Liver (tissue), 3 donors: Measurements from ENCODE around the gene ERGIC1.

ENCODE experiments used
- FOXA1 ChIP-seq: IDR thresholded peaks from 2 replicates; pipeline ENCODE4 v1.6.1; 2016; ENCODE audit warnings: antibody characterized with exemption
- GABPA ChIP-seq, 2 donors: IDR thresholded peaks in 1 of 2; conservative IDR thresholded peaks in 1 of 2; 2 replicates each; pipeline ENCODE4 v1.6.1; 2016; ENCODE audit warnings: antibody characterized with exemption in 2 of 2, mild to moderate bottlenecking in 1 of 2, moderate library complexity in 1 of 2
- JUND ChIP-seq, 2 donors: IDR thresholded peaks; 2 replicates each; pipeline ENCODE4 v1.6.1; 2016; ENCODE audit warnings: antibody characterized with exemption in 2 of 2
- RXRA ChIP-seq, 2 donors: IDR thresholded peaks; 2 replicates each; pipeline ENCODE4 v1.6.1; 2017 to 2018; ENCODE audit warnings: antibody characterized with exemption in 2 of 2, mild to moderate bottlenecking in 1 of 2
- YY1 ChIP-seq: IDR thresholded peaks from 2 replicates; pipeline ENCODE4 v1.6.1; 2016; ENCODE audit warnings: antibody characterized with exemption, mild to moderate bottlenecking
- TF ChIP-seq, protein P1 (sequence below): fragments of 150-350 bp; IDR thresholded peaks from 2 replicates; pipeline ENCODE4 v1.5.1; 2017; ENCODE audit warnings: improper control_type of control experiment, low read depth, low read length; ENCODE audit not compliant: missing input control
- TF ChIP-seq, protein P2 (sequence below): IDR thresholded peaks from 2 replicates; pipeline ENCODE4 v1.6.1; 2016; ENCODE audit warnings: antibody characterized with exemption, mild to moderate bottlenecking
- donor health status: healthy.
- donor health status: healthy.

DNA sequence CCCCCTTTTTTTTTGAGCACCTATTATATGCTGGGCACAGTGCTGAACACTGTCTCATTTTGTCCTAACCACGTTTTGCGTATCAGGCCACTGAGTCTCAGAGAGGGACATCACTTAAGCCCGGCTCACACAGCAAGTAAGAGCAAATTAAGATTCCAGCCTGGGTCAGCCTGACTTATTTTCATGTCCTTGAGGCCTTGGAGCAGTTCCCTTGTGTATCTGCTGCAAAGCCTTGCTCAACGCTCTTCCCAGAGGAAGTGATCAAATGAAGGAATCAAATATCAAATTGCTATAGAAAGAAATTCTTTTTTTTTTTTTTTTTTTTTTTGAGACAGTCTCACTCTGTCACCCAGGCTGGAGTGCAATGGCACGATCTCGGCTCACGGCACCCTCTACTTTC, 30.7 kb downstream of the ERGIC1 start:
- TF ChIP-seq, protein P1, sequence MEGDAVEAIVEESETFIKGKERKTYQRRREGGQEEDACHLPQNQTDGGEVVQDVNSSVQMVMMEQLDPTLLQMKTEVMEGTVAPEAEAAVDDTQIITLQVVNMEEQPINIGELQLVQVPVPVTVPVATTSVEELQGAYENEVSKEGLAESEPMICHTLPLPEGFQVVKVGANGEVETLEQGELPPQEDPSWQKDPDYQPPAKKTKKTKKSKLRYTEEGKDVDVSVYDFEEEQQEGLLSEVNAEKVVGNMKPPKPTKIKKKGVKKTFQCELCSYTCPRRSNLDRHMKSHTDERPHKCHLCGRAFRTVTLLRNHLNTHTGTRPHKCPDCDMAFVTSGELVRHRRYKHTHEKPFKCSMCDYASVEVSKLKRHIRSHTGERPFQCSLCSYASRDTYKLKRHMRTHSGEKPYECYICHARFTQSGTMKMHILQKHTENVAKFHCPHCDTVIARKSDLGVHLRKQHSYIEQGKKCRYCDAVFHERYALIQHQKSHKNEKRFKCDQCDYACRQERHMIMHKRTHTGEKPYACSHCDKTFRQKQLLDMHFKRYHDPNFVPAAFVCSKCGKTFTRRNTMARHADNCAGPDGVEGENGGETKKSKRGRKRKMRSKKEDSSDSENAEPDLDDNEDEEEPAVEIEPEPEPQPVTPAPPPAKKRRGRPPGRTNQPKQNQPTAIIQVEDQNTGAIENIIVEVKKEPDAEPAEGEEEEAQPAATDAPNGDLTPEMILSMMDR = no peak
- TF ChIP-seq, protein P2, sequence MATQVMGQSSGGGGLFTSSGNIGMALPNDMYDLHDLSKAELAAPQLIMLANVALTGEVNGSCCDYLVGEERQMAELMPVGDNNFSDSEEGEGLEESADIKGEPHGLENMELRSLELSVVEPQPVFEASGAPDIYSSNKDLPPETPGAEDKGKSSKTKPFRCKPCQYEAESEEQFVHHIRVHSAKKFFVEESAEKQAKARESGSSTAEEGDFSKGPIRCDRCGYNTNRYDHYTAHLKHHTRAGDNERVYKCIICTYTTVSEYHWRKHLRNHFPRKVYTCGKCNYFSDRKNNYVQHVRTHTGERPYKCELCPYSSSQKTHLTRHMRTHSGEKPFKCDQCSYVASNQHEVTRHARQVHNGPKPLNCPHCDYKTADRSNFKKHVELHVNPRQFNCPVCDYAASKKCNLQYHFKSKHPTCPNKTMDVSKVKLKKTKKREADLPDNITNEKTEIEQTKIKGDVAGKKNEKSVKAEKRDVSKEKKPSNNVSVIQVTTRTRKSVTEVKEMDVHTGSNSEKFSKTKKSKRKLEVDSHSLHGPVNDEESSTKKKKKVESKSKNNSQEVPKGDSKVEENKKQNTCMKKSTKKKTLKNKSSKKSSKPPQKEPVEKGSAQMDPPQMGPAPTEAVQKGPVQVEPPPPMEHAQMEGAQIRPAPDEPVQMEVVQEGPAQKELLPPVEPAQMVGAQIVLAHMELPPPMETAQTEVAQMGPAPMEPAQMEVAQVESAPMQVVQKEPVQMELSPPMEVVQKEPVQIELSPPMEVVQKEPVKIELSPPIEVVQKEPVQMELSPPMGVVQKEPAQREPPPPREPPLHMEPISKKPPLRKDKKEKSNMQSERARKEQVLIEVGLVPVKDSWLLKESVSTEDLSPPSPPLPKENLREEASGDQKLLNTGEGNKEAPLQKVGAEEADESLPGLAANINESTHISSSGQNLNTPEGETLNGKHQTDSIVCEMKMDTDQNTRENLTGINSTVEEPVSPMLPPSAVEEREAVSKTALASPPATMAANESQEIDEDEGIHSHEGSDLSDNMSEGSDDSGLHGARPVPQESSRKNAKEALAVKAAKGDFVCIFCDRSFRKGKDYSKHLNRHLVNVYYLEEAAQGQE = no peak
- TF ChIP-seq RXRA (IDR thresholded peaks at IDR 0.05) (no peak), JUND (IDR thresholded peaks at IDR 0.05) (no peak), FOXA1 (no peak), GABPA (IDR thresholded peaks at IDR 0.05 in 1 of 2, conservative IDR thresholded peaks at IDR 0.05 in 1 of 2) (no peak), YY1 (no peak)
